Astrocyte (in vitro differentiated cells and primary cell): ENCODE data around the gene UNC5C. TPM values are rescaled to one million over a fixed set of nuclear protein-coding genes. Genes with fewer than 3 reads are reported as not detected.

Experiments used
- DNase-seq: peaks from one replicate; pipeline ENCODE4 v3.0.0-alpha.2; 2010; ENCODE audit warnings: low read depth
- FAIRE-seq: peaks from 2 replicates; lab custom pipeline; 2011; peaks lifted over from hg19 to GRCh38; lab: Jason Lieb, UNC
- H2AFZ ChIP-seq: 2 replicates; pipeline ENCODE4 v1.6.0; 2012; ENCODE audit warnings: low read depth, low read length, inconsistent platforms
- H3K27ac ChIP-seq: 2 replicates; pipeline ENCODE4 v1.5.1; 2011; ENCODE audit warnings: low read depth, low read length, inconsistent platforms
- H3K27me3 ChIP-seq: 2 replicates; pipeline ENCODE4 v1.6.0; 2011; ENCODE audit warnings: low read length, inconsistent platforms; ENCODE audit not compliant: insufficient read depth
- H3K36me3 ChIP-seq: 2 replicates; pipeline ENCODE4 v1.5.1; 2011; ENCODE audit warnings: low read length, inconsistent platforms; ENCODE audit not compliant: insufficient read depth
- H3K4me1 ChIP-seq: 2 replicates; pipeline ENCODE4 v1.5.1; 2011; ENCODE audit warnings: low read length, inconsistent platforms; ENCODE audit not compliant: insufficient read depth
- H3K4me2 ChIP-seq: 2 replicates; pipeline ENCODE4 v1.6.0; 2012; ENCODE audit warnings: low read length, inconsistent platforms
- H3K4me3 ChIP-seq: 2 replicates; pipeline ENCODE4 v1.5.1; 2011; ENCODE audit warnings: low read depth, mild to moderate bottlenecking, low read length, inconsistent platforms; ENCODE audit not compliant: insufficient read depth
- H3K79me2 ChIP-seq: 2 replicates; pipeline ENCODE4 v1.6.0; 2012; ENCODE audit warnings: mild to moderate bottlenecking, low read length, inconsistent platforms; ENCODE audit not compliant: insufficient read depth
- H3K9ac ChIP-seq: 2 replicates; pipeline ENCODE4 v1.6.0; 2012; ENCODE audit warnings: mild to moderate bottlenecking, low read length, inconsistent platforms
- H3K9me3 ChIP-seq: 2 replicates; pipeline ENCODE4 v1.5.1; 2012; ENCODE audit warnings: low read depth, mild to moderate bottlenecking, low read length, inconsistent platforms; ENCODE audit not compliant: insufficient read depth
- H4K20me1 ChIP-seq: 2 replicates; pipeline ENCODE4 v1.6.0; 2012; ENCODE audit warnings: low read length, inconsistent platforms; ENCODE audit not compliant: insufficient read depth
- H3K27ac Mint-ChIP-seq: one replicate; pipeline ENCODE4 v1.8.0; 2021; ENCODE audit warnings: mild to moderate bottlenecking, mixed read lengths; ENCODE audit not compliant: unreplicated experiment
- H3K27me3 Mint-ChIP-seq: one replicate; pipeline ENCODE4 v1.8.0; 2021; ENCODE audit warnings: low read depth, mixed read lengths; ENCODE audit not compliant: unreplicated experiment
- H3K36me3 Mint-ChIP-seq: one replicate; pipeline ENCODE4 v1.8.0; 2021; ENCODE audit warnings: low read depth, mixed read lengths; ENCODE audit not compliant: unreplicated experiment
- H3K4me1 Mint-ChIP-seq: one replicate; pipeline ENCODE4 v1.8.0; 2021; ENCODE audit warnings: low read depth, mixed read lengths; ENCODE audit not compliant: unreplicated experiment
- H3K4me3 Mint-ChIP-seq: one replicate; pipeline ENCODE4 v1.8.0; 2021; ENCODE audit warnings: mild to moderate bottlenecking, moderate library complexity, mixed read lengths; ENCODE audit not compliant: unreplicated experiment
- H3K9me3 Mint-ChIP-seq: one replicate; pipeline ENCODE4 v1.8.0; 2021; ENCODE audit warnings: mild to moderate bottlenecking, mixed read lengths; ENCODE audit not compliant: unreplicated experiment
- CTCF ChIP-seq: IDR thresholded peaks from 2 replicates; pipeline ENCODE4 v1.5.1; 2011; ENCODE audit warnings: low read depth, mild to moderate bottlenecking, inconsistent platforms, low read length, moderate library complexity; ENCODE audit not compliant: insufficient read depth
- EZH2 ChIP-seq: IDR thresholded peaks from 2 replicates; pipeline ENCODE4 v1.6.1; 2012; ENCODE audit warnings: mild to moderate bottlenecking, low read length, inconsistent platforms; ENCODE audit not compliant: insufficient read depth
- total RNA-seq: library from RNA; stranded (reverse); gene quantifications from 2 replicates; pipeline ENCODE4 v1.2.1, GENCODE V29; 2021

Gene UNC5C
- total RNA-seq, 1 donor from 2014 or later: 3.1 TPM

- H3K4me3 ChIP-seq: no peak overlapping the region
- no peaks in the 10 kb centered on the region for H3K79me2 ChIP-seq
- no peak overlapping the region for H2AFZ ChIP-seq
- Mint-ChIP-seq H3K27me3 (no peaks in the 10 kb centered on the region), H3K4me1 (no peaks in the 10 kb centered on the region), H3K36me3 (no peaks in the 10 kb centered on the region), H3K27ac (no peak overlapping the region), H3K9me3 (no peaks in the 10 kb centered on the region), H3K4me3 (no peak overlapping the region)
- no peak overlapping the region for H3K4me2 ChIP-seq
- no peak overlapping the region for H3K27ac ChIP-seq
- H3K9me3 ChIP-seq: no peaks in the 10 kb centered on the region
- H3K27me3 ChIP-seq: no peaks in the 10 kb centered on the region
- no peaks in the 10 kb centered on the region for H3K4me1 ChIP-seq
- TF ChIP-seq EZH2 (no peak), CTCF (no peak)
- H3K36me3 ChIP-seq: no peaks in the 10 kb centered on the region
- H3K9ac ChIP-seq: no peak overlapping the region
- FAIRE-seq (no peak), DNase-seq (no peak)
- H4K20me1 ChIP-seq: no peaks in the 10 kb centered on the region
These were observed 45.2 kb upstream of the UNC5C start for GRCh38 chr4:95594013-95594412.

- Mint-ChIP-seq H3K4me1 (no peaks in the 10 kb centered on the region), H3K27me3 (no peaks in the 10 kb centered on the region), H3K27ac (no peak overlapping the region), H3K36me3 (no peaks in the 10 kb centered on the region), H3K4me3 (no peak overlapping the region), H3K9me3 (no peaks in the 10 kb centered on the region)
- Histone ChIP-seq H2AFZ (no peak overlapping the region), H3K4me3 (no peak overlapping the region), H3K9ac (no peak overlapping the region), H3K4me1 (no peaks in the 10 kb centered on the region), H3K9me3 (no peaks in the 10 kb centered on the region), H3K27me3 (no peaks in the 10 kb centered on the region), H4K20me1 (no peaks in the 10 kb centered on the region), H3K27ac (no peak overlapping the region), H3K79me2 (no peaks in the 10 kb centered on the region), H3K36me3 (no peaks in the 10 kb centered on the region), H3K4me2 (no peak overlapping the region)
- no peak for TF ChIP-seq CTCF
- TF ChIP-seq EZH2: no peak
- no peak for DNase-seq
- FAIRE-seq: no peak
These were observed 42.5 kb upstream of the UNC5C start for GRCh38 chr4:95591278-95591677.

- FAIRE-seq (no peak), DNase-seq (no peak)
- Mint-ChIP-seq H3K9me3 (no peaks in the 10 kb centered on the region), H3K27me3 (no peaks in the 10 kb centered on the region), H3K36me3 (no peaks in the 10 kb centered on the region), H3K4me1 (no peaks in the 10 kb centered on the region), H3K27ac (no peak overlapping the region), H3K4me3 (no peak overlapping the region)
- Histone ChIP-seq H3K36me3 (no peaks in the 10 kb centered on the region), H2AFZ (no peak overlapping the region), H3K79me2 (no peaks in the 10 kb centered on the region), H3K9ac (no peak overlapping the region), H4K20me1 (no peaks in the 10 kb centered on the region), H3K9me3 (no peaks in the 10 kb centered on the region), H3K4me3 (no peak overlapping the region), H3K27ac (no peak overlapping the region), H3K4me2 (no peak overlapping the region), H3K4me1 (no peaks in the 10 kb centered on the region), H3K27me3 (no peaks in the 10 kb centered on the region)
- TF ChIP-seq CTCF (no peak), EZH2 (no peak)
These were observed 41.8 kb upstream of the UNC5C start for GRCh38 chr4:95590615-95591014.
